Neural cell (in vitro differentiated cells): ENCODE data around the gene DNAJC5G. TPM values are rescaled to one million over a fixed set of nuclear protein-coding genes. Genes with fewer than 3 reads are reported as not detected.

Experiments used
- H2AFZ ChIP-seq: fragments of 200-600, 300-800 bp; sonication (generic), shearing (Covaris generic); 2 replicates; pipeline ENCODE4 v1.6.0; 2014; ENCODE audit warnings: low read depth, mild to moderate bottlenecking, antibody characterized with exemption, low read length, moderate library complexity
- H3F3A ChIP-seq: fragments of 200-600 bp; shearing (Covaris generic); 2 replicates; pipeline ENCODE4 v1.6.1; 2016; ENCODE audit warnings: mild to moderate bottlenecking, moderate library complexity, mixed read lengths, antibody characterized with exemption, low read length; ENCODE audit not compliant: insufficient read depth, poor library complexity, severe bottlenecking
- H3K27ac ChIP-seq: fragments of 200-600, 300-800 bp; sonication (generic), shearing (Covaris generic); 2 replicates; pipeline ENCODE4 v1.5.1; 2014; ENCODE audit warnings: mild to moderate bottlenecking, low read length, moderate library complexity
- H3K27me3 ChIP-seq: fragments of 300-800, 200-600 bp; sonication (generic), shearing (Covaris generic); 2 replicates; pipeline ENCODE4 v1.6.0; 2014; ENCODE audit warnings: mild to moderate bottlenecking, low read depth, low read length, moderate library complexity; ENCODE audit not compliant: insufficient read depth
- H3K36me3 ChIP-seq: fragments of 300-800, 200-600 bp; sonication (generic), shearing (Covaris generic); 2 replicates; pipeline ENCODE4 v1.5.1; 2014; ENCODE audit warnings: mild to moderate bottlenecking, antibody characterized with exemption, low read length, moderate library complexity; ENCODE audit not compliant: insufficient read depth
- H3K4me2 ChIP-seq: fragments of 300-800, 200-600 bp; sonication (generic), shearing (Covaris generic); 2 replicates; pipeline ENCODE4 v1.6.0; 2014; ENCODE audit warnings: mild to moderate bottlenecking, low read length
- H3K4me3 ChIP-seq: fragments of 300-800, 200-600 bp; sonication (generic), shearing (Covaris generic); 2 replicates; pipeline ENCODE4 v1.5.1; 2014; ENCODE audit warnings: mild to moderate bottlenecking, low read length, moderate library complexity
- H3K79me2 ChIP-seq: fragments of 200-600 bp; shearing (Covaris generic); replicated peaks from 2 replicates; pipeline ENCODE4 v1.6.0; 2014; ENCODE audit warnings: mild to moderate bottlenecking, low read length, moderate library complexity; ENCODE audit not compliant: insufficient read depth
- H3K9ac ChIP-seq: fragments of 300-800, 200-600 bp; sonication (generic), shearing (Covaris generic); 2 replicates; pipeline ENCODE4 v1.6.1; 2016; ENCODE audit warnings: mild to moderate bottlenecking, low read length, mixed read lengths
- H3K9me2 ChIP-seq: fragments of 200-600 bp; shearing (Covaris generic); 2 replicates; pipeline ENCODE4 v1.6.1; 2016; ENCODE audit warnings: mild to moderate bottlenecking, low read length, mixed read lengths; ENCODE audit not compliant: insufficient read depth
- H3K9me3 ChIP-seq: fragments of 200-600, 300-800 bp; sonication (generic), shearing (Covaris generic); 2 replicates; pipeline ENCODE4 v1.6.1; 2016; ENCODE audit warnings: mild to moderate bottlenecking, mixed run types, low read length, moderate library complexity, mixed read lengths
- H4K20me1 ChIP-seq: fragments of 200-600 bp; shearing (Covaris generic); 2 replicates; pipeline ENCODE4 v1.6.1; 2016; ENCODE audit warnings: mild to moderate bottlenecking, mixed run types; ENCODE audit not compliant: insufficient read depth
- EP300 ChIP-seq: fragments of 450-650 bp; conservative IDR thresholded peaks from 2 replicates; pipeline ENCODE4 v1.6.1; 2014; ENCODE audit warnings: antibody characterized with exemption, mild to moderate bottlenecking, moderate library complexity; ENCODE audit not compliant: poor library complexity, severe bottlenecking
- EZH2 ChIP-seq: fragments of 200-600, 300-800 bp; shearing (Covaris generic), sonication (generic); IDR thresholded peaks from 2 replicates; pipeline ENCODE4 v1.6.1; 2014; ENCODE audit warnings: antibody characterized with exemption, low read length, borderline replicate concordance, mild to moderate bottlenecking; ENCODE audit not compliant: insufficient read depth, poor library complexity, severe bottlenecking
- MXI1 ChIP-seq: fragments of 450-650 bp; conservative IDR thresholded peaks from 2 replicates; pipeline ENCODE4 v1.6.1; 2014; ENCODE audit warnings: antibody characterized with exemption, mild to moderate bottlenecking; ENCODE audit not compliant: poor library complexity, severe bottlenecking
- POLR2AphosphoS5 ChIP-seq: IDR thresholded peaks from 2 replicates; pipeline ENCODE4 v1.6.1; 2012
- RAD21 ChIP-seq: fragments of 450-650 bp; conservative IDR thresholded peaks from 2 replicates; pipeline ENCODE4 v1.6.1; 2014; ENCODE audit warnings: antibody characterized with exemption, mild to moderate bottlenecking, moderate library complexity
- REST ChIP-seq: IDR thresholded peaks from 2 replicates; pipeline ENCODE4 v1.6.1; 2012; ENCODE audit warnings: borderline replicate concordance
- SMC3 ChIP-seq: fragments of 450-650 bp; conservative IDR thresholded peaks from 2 replicates; pipeline ENCODE4 v1.6.1; 2014; ENCODE audit warnings: antibody characterized with exemption, mild to moderate bottlenecking, moderate library complexity; ENCODE audit not compliant: poor library complexity
- TAF1 ChIP-seq: IDR thresholded peaks from 2 replicates; pipeline ENCODE4 v1.6.1; 2012; ENCODE audit warnings: low read depth
- polyA plus RNA-seq: library from polyadenylated mRNA; depleted of rRNA; stranded (reverse); fragments of >200 nt; gene quantifications from 2 replicates; pipeline ENCODE4 v1.2.3, GENCODE V29; 2014
- TF ChIP-seq, protein P1 (sequence below): fragments of 450-650 bp; IDR thresholded peaks from 2 replicates; pipeline ENCODE4 v1.5.1; 2014; ENCODE audit warnings: antibody characterized with exemption, mild to moderate bottlenecking, moderate library complexity; ENCODE audit not compliant: poor library complexity, severe bottlenecking

DNAJC5G gene
- polyA plus RNA-seq, 1 donor from 2014 or later = not detected

DNA sequence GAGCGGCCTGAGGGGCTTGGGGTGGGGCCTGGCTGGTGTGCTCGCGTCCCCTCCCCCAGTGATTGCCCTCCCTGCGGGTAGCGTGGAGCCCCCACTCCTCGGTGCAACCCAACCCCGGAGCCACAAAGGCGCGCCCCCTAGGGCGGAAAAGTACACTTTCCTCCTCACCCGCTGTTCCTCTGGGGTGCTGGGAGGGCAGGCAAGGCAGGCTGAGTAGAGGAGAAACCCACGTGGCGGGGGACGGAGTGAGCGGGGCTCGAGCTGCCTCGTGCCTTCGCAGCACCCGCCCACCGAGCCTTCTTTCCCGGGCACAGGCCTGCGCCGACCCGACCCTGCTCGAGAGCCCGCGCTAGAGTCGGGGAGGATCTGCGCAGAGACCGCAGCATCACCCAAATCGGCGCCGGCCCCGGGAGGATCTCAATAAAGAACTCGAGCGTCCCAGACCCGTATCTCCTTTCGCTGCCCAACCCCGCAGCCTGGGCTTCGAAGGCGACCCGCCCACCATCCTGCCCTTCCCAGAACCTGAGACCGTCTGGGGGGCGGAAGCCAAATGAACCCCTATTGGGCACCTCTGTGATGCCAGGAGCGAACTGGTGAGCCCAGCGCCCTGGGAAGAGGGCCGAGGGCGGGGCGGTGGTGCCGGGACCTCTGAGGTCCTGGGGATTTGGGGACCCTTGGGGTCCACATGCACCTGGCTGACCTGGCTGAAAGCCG, 31.5 kb downstream of the DNAJC5G start:
- no peaks in the 10 kb centered on the region for H3K9me3 ChIP-seq
- no peak overlapping the region for H3K9ac ChIP-seq
- peak overlapping the region; percentile 40 for H3K4me3 ChIP-seq
- H3K9me2 ChIP-seq = no peaks in the 10 kb centered on the region
- H3K27ac ChIP-seq = no peak overlapping the region
- H2AFZ ChIP-seq = no peak overlapping the region
- H3K4me2 ChIP-seq = no peak overlapping the region
- TF ChIP-seq RAD21 (no peak), EZH2 (peak; percentile 87)
- H3K27me3 ChIP-seq = peaks cover 48% of the 10 kb centered on the region
- no peaks in the 10 kb centered on the region for H3K79me2 ChIP-seq
- no peaks in the 10 kb centered on the region for H3K36me3 ChIP-seq
- H4K20me1 ChIP-seq = no peaks in the 10 kb centered on the region
- no peaks in the 10 kb centered on the region for H3F3A ChIP-seq

GRCh38 chr2:27307287-27307544, 32.0 kb downstream of the DNAJC5G start:
- Histone ChIP-seq H4K20me1 (no peaks in the 10 kb centered on the region), H3K9ac (no peak overlapping the region), H3K27ac (no peak overlapping the region), H3K79me2 (no peaks in the 10 kb centered on the region), H3K36me3 (no peaks in the 10 kb centered on the region), H3K9me2 (no peaks in the 10 kb centered on the region), H3F3A (no peaks in the 10 kb centered on the region), H3K4me3 (peak overlapping the region; percentile 40), H2AFZ (no peak overlapping the region), H3K9me3 (no peaks in the 10 kb centered on the region), H3K4me2 (no peak overlapping the region), H3K27me3 (peaks cover 48% of the 10 kb centered on the region)
- TF ChIP-seq, protein P1, sequence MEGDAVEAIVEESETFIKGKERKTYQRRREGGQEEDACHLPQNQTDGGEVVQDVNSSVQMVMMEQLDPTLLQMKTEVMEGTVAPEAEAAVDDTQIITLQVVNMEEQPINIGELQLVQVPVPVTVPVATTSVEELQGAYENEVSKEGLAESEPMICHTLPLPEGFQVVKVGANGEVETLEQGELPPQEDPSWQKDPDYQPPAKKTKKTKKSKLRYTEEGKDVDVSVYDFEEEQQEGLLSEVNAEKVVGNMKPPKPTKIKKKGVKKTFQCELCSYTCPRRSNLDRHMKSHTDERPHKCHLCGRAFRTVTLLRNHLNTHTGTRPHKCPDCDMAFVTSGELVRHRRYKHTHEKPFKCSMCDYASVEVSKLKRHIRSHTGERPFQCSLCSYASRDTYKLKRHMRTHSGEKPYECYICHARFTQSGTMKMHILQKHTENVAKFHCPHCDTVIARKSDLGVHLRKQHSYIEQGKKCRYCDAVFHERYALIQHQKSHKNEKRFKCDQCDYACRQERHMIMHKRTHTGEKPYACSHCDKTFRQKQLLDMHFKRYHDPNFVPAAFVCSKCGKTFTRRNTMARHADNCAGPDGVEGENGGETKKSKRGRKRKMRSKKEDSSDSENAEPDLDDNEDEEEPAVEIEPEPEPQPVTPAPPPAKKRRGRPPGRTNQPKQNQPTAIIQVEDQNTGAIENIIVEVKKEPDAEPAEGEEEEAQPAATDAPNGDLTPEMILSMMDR = no peak
- TF ChIP-seq EP300 (no peak), EZH2 (no peak), MXI1 (no peak), RAD21 (no peak), REST (no peak), SMC3 (no peak), POLR2AphosphoS5 (no peak), TAF1 (no peak)
